ENCODE measurements around the gene ATF5.
"Not testable (repeated sequence)": the region's sequence is repeated elsewhere in the genome, so short reads cannot be mapped to it uniquely, and the experiment has no call there.

ATF5 gene

GRCh38 chr19:49924004-49924880 lies 4.8 kb upstream of the ATF5 start:
- FAIRE-seq: no peak

GRCh38 chr19:49924881-49925210 lies 4.2 kb upstream of the ATF5 start:
- FAIRE-seq: not testable (repeated sequence)

GRCh38 chr19:49925486-49925885 lies 3.5 kb upstream of the ATF5 start:
- no peak for FAIRE-seq

GRCh38 chr19:49926515-49926914 lies 2.5 kb upstream of the ATF5 start:
- no peak for FAIRE-seq

- no peak for FAIRE-seq
Measured at GRCh38 chr19:49927526-49928264, 1.3 kb upstream of the ATF5 start.

GRCh38 chr19:49929611-49930482 lies 842 bp downstream of the ATF5 start:
- peak; percentile 92 for FAIRE-seq

GRCh38 chr19:49930483-49931011 lies 1.5 kb downstream of the ATF5 start:
- no peak for FAIRE-seq

- no peak for FAIRE-seq
Measured at GRCh38 chr19:49931293-49932040, 2.5 kb downstream of the ATF5 start.

- no peak for FAIRE-seq
Measured at GRCh38 chr19:49932041-49932451, 3.0 kb downstream of the ATF5 start.

- no peak for FAIRE-seq
Measured at GRCh38 chr19:49932731-49933131, 3.7 kb downstream of the ATF5 start.

- no peak for FAIRE-seq
Measured at GRCh38 chr19:49933643-49934042, 4.6 kb downstream of the ATF5 start.

- FAIRE-seq: no peak
Measured at GRCh38 chr19:49936549-49936948, 7.5 kb downstream of the ATF5 start.

- FAIRE-seq: peak; percentile 19
Measured at GRCh38 chr19:49937750-49938381, 8.9 kb downstream of the ATF5 start.

GRCh38 chr19:49938662-49939061 lies 9.7 kb downstream of the ATF5 start:
- no peak for FAIRE-seq

GRCh38 chr19:49939721-49940481 lies 10.9 kb downstream of the ATF5 start:
- FAIRE-seq: no peak

- no peak for FAIRE-seq
Measured at GRCh38 chr19:49940482-49940791, 11.4 kb downstream of the ATF5 start.

- not testable (repeated sequence) for FAIRE-seq
Measured at GRCh38 chr19:49944567-49944966, 15.6 kb downstream of the ATF5 start.

- FAIRE-seq: no peak
Measured at GRCh38 chr19:49946415-49946814, 17.4 kb downstream of the ATF5 start.

GRCh38 chr19:49949742-49950589 lies 21.0 kb downstream of the ATF5 start:
- FAIRE-seq: no peak

GRCh38 chr19:49950590-49950948 lies 21.6 kb downstream of the ATF5 start:
- FAIRE-seq: no peak
